Heart left ventricle (tissue), 13 donors: ENCODE data around the gene SEPTIN10.

ENCODE experiments used
- CTCF ChIP-seq, 12 donors: fragments of 200-600 bp; sonication (generic) in 4 of 12; IDR thresholded peaks; one replicate each; pipeline versions ENCODE4 v1.5.0 to v1.8.0; 2018 to 2022; ENCODE audit warnings: antibody characterized with exemption in 12 of 12, mild to moderate bottlenecking in 5 of 12
- POLR2A ChIP-seq, 2 donors: fragments of 450-650 bp; IDR thresholded peaks; one replicate each; pipeline ENCODE4 v1.6.1; 2017; ENCODE audit warnings: antibody characterized with exemption in 2 of 2, mild to moderate bottlenecking in 2 of 2, moderate library complexity in 2 of 2
- donor health status: ischemic (EF 13 %, LVEDD 7.1; RV severe dilation, severe dysfunction).
- donor health status: DM: no; HTN: yes; CAD: no.
- donor health status: DM: no; HTN: no; CAD: no.
- donor health status: ischemic (EF 25% LVEDD 6.9; RV normal size, moderate dysfunction).
- donor health status: ischemic (EF 25% LVEDD 5.7; RV mildly dilated, moderate dysfunction).
- donor health status: ischemic (EF 35%, LVEDD 5.7; RV mildly dilated, moderate dysfunction).
- donor health status: nonischemic (EF 11% LVEDD 7.7; RV severe dilation, severe dysfunction).
- donor health status: DM: yes; HTN: yes; CAD: no.
- donor health status: PGD.
- donor health status: ischemic (EF 29% LVEDD 5.4; RV normal size, mild dysfunction).
- donor health status: nonischemic (EF 23%, LVEDD 6.1; RV moderate dilation, normal function).

DNA sequence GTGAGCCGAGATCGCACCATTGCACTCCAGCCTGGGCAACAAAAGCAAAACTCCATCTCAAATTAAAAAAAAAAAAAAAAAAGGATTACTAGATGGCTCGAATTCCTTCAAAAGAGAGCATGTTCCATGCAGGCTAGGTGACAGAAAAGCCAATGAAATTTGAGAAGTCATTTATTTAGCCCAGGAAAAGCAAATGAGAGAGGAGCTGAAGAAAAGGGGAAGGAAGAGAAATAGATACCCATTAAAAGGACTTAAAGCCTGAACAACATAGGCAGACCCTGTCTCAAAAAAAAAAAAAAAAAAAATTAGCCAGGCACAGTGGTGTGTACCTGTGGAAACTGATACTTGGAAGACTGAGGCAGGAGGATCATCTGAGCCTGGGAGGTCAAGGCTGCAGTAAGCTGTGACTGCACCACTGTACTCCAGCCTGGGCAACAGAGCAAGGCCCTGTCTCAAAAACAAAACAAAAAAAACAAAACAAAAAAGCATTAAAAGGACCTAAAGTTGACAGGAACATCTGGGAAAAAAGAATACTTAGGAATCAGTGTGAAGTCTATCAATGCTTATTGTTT lies 11.1 kb downstream of the SEPTIN10 start:
- TF ChIP-seq CTCF (IDR thresholded peaks at IDR 0.05) (no peak), POLR2A (IDR thresholded peaks at IDR 0.05) (no peak)
